Smooth muscle cell (in vitro differentiated cells): Measurements from ENCODE around the gene ZNF284. TPM values are rescaled to one million over a fixed set of nuclear protein-coding genes. Genes with fewer than 3 reads are reported as not detected.

Experiments
- DNase-seq: peaks from one replicate; lab custom pipeline; 2025; ENCODE audit not compliant: unreplicated experiment; lab: John Stamatoyannopoulos, UW
- H2AFZ ChIP-seq: fragments of 200-600 bp; sonication (generic); 2 replicates; pipeline ENCODE4 v1.6.0; 2016; ENCODE audit warnings: antibody characterized with exemption, low read depth, mild to moderate bottlenecking
- H3F3A ChIP-seq: fragments of 200-600 bp; sonication (generic); 2 replicates; pipeline ENCODE4 v1.6.0; 2017; ENCODE audit warnings: antibody characterized with exemption, low read depth
- H3K27ac ChIP-seq: fragments of 200-600 bp; sonication (generic); 2 replicates; pipeline ENCODE4 v1.5.1; 2016; ENCODE audit warnings: low read depth, mild to moderate bottlenecking
- H3K27me3 ChIP-seq: fragments of 200-600 bp; sonication (generic); 2 replicates; pipeline ENCODE4 v1.6.1; 2016; ENCODE audit warnings: low read depth, mild to moderate bottlenecking
- H3K36me3 ChIP-seq: fragments of 200-600 bp; sonication (generic); 2 replicates; pipeline ENCODE4 v1.5.1; 2016; ENCODE audit warnings: low read depth
- H3K4me1 ChIP-seq: fragments of 200-600 bp; sonication (generic); 2 replicates; pipeline ENCODE4 v1.5.1; 2016; ENCODE audit warnings: low read depth
- H3K4me2 ChIP-seq: fragments of 200-600 bp; sonication (generic); 2 replicates; pipeline ENCODE4 v1.6.0; 2016; ENCODE audit warnings: mild to moderate bottlenecking
- H3K4me3 ChIP-seq: fragments of 200-600 bp; sonication (generic); 2 replicates; pipeline ENCODE4 v1.5.1; 2016; ENCODE audit warnings: mild to moderate bottlenecking
- H3K79me2 ChIP-seq: fragments of 200-600 bp; sonication (generic); 2 replicates; pipeline ENCODE4 v1.6.0; 2016; ENCODE audit warnings: low read depth, mild to moderate bottlenecking
- H3K9ac ChIP-seq: fragments of 200-600 bp; sonication (generic); 2 replicates; pipeline ENCODE4 v1.6.0; 2016; ENCODE audit warnings: low read depth
- H3K9me3 ChIP-seq: fragments of 200-600 bp; sonication (generic); replicated peaks from 2 replicates; pipeline ENCODE4 v1.5.1; 2016; ENCODE audit warnings: low read depth
- H4K20me1 ChIP-seq: fragments of 200-600 bp; sonication (generic); 2 replicates; pipeline ENCODE4 v1.6.0; 2016; ENCODE audit warnings: low read depth
- CTCF ChIP-seq: fragments of 200-600 bp; sonication (generic); IDR thresholded peaks from 2 replicates; pipeline ENCODE4 v1.5.1; 2017; ENCODE audit warnings: borderline replicate concordance, mild to moderate bottlenecking, antibody characterized with exemption; ENCODE audit not compliant: insufficient read depth, poor library complexity, severe bottlenecking
- WGBS: methylation state at CpG from one replicate; pipeline ENCODE4 v1.1.7; 2016; ENCODE audit warnings: low lambda C conversion rate; 5-methylcytosine and 5-hydroxymethylcytosine counted together
- polyA plus RNA-seq: library from polyadenylated mRNA; unstranded; fragments of >200 nt; fragmentation: Nextera tagmentation; extraction: Ambion mirVana; gene quantifications from 2 replicates; pipeline ENCODE4 v1.2.1, GENCODE V29; 2016
- total RNA-seq: library from RNA; depleted of rRNA; stranded (reverse); fragments of >200 nt; gene quantifications from 2 replicates; pipeline ENCODE4 v1.2.3, GENCODE V29; 2014

Gene ZNF284
- total and polyA plus RNA-seq, 2 experiments from 2014 or later: 0.91 to 2.4 TPM

GRCh38 chr19:44111910-44112463 lies 40.0 kb downstream of the ZNF284 start:
- peak overlapping the region; percentile 78 for H2AFZ ChIP-seq
- peaks cover 20% of the 10 kb centered on the region for H3K79me2 ChIP-seq
- peaks cover 28% of the 10 kb centered on the region for H3K36me3 ChIP-seq
- TF ChIP-seq CTCF: no peak
- 16% methylated on average over 17 of the region's 17 CpGs for WGBS
- no peak for DNase-seq
- H3K4me1 ChIP-seq: peaks cover 8% of the 10 kb centered on the region
- H3K9me3 ChIP-seq: peaks cover 15% of the 10 kb centered on the region
- peak overlapping the region; percentile 91 for H3K4me2 ChIP-seq
- H3K9ac ChIP-seq: peak overlapping the region; percentile 61
- no peaks in the 10 kb centered on the region for H3K27me3 ChIP-seq
- H4K20me1 ChIP-seq: no peaks in the 10 kb centered on the region
- peaks cover 4% of the 10 kb centered on the region for H3F3A ChIP-seq
- peak overlapping the region; percentile 58 for H3K27ac ChIP-seq
- H3K4me3 ChIP-seq: peak overlapping the region; percentile 79

DNA sequence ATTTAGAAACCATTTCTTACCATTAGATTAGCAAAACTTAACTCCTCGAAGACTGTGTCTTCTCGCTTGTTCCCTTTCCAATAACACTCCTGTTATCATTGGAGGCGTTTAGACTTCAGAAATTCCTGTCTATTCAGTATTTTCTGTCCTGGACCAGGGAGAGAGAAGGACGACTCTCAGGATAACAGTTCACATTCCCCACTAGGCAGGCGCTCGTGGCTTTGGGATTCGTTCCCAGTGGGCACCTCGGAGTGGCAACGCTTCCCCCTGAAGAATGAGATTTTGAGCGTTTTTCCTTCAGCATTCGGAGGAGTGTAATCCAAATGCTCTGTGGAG lies 40.8 kb downstream of the ZNF284 start:
- no peak for DNase-seq
- Histone ChIP-seq H3K79me2 (peaks cover 20% of the 10 kb centered on the region), H2AFZ (peak overlapping the region; percentile 78), H3F3A (peaks cover 4% of the 10 kb centered on the region), H3K9ac (peak overlapping the region; percentile 61), H4K20me1 (no peaks in the 10 kb centered on the region), H3K27me3 (no peaks in the 10 kb centered on the region), H3K4me2 (peak overlapping the region; percentile 91), H3K4me1 (peaks cover 8% of the 10 kb centered on the region), H3K27ac (peak overlapping the region; percentile 58), H3K4me3 (peak overlapping the region; percentile 79), H3K9me3 (peaks cover 9% of the 10 kb centered on the region), H3K36me3 (peaks cover 24% of the 10 kb centered on the region)
- under 1% methylated on average over 11 of the region's 11 CpGs for WGBS
- TF ChIP-seq CTCF: no peak

- no peak for TF ChIP-seq CTCF
- peaks cover 22% of the 10 kb centered on the region for H3K36me3 ChIP-seq
- 2% methylated on average over 44 of the region's 44 CpGs for whole genome bisulfite sequencing
- peak within 1 kb of the TSS; percentile 62 for H3K9ac ChIP-seq
- no peaks in the 10 kb centered on the region for H4K20me1 ChIP-seq
- peak within 1 kb of the TSS; percentile 79 for H3K4me3 ChIP-seq
- peaks cover 4% of the 10 kb centered on the region for H3F3A ChIP-seq
- H3K4me2 ChIP-seq: peak within 1 kb of the TSS; percentile 91
- peak; percentile 61 for DNase-seq
- peak within 1 kb of the TSS; percentile 96 for H2AFZ ChIP-seq
- peaks cover 8% of the 10 kb centered on the region for H3K4me1 ChIP-seq
- H3K27me3 ChIP-seq: no peaks in the 10 kb centered on the region
- H3K9me3 ChIP-seq: peaks cover 4% of the 10 kb centered on the region
- peak within 1 kb of the TSS; percentile 58 for H3K27ac ChIP-seq
- peaks cover 20% of the 10 kb centered on the region for H3K79me2 ChIP-seq
These were observed 41.3 kb downstream of the ZNF284 start, which contains the start of gene ZNF225 for GRCh38 chr19:44113138-44113783. Gene ZNF225 (plus strand): TSS chr19:44113399. CDS start chr19:44115828, 2,429 bp downstream.
